Gastroesophageal sphincter (tissue), 4 donors: ENCODE results near the gene TRMT61A. TPM values are rescaled to one million over a fixed set of nuclear protein-coding genes. Genes with fewer than 3 reads are reported as not detected.

ENCODE experiments used
- ATAC-seq: fragments of 150-250 bp; one replicate; pipeline ENCODE4 v1.9.1; 2016; ENCODE audit warnings: mild to moderate bottlenecking, moderate library complexity
- H3K27ac ChIP-seq, 4 donors: fragments of 200-600 bp; sonication (generic) in 3 of 4; 1 replicate in 3 of 4; 2 replicates in 1 of 4; pipeline ENCODE4 v1.5.1; 2016 to 2019
- H3K27me3 ChIP-seq: fragments of 200-600 bp; sonication (generic); one replicate; pipeline ENCODE4 v1.5.1; 2019
- H3K36me3 ChIP-seq, 2 donors: fragments of 200-600 bp; sonication (generic); one replicate each; pipeline ENCODE4 v1.5.1; 2019; ENCODE audit warnings: control low read depth in 1 of 2
- H3K4me1 ChIP-seq, 3 donors: fragments of 200-600 bp; sonication (generic); 1 replicate in 2 of 3; 2 replicates in 1 of 3; pipeline ENCODE4 v1.5.1; 2016 to 2019; ENCODE audit warnings: control low read depth in 2 of 3
- H3K4me3 ChIP-seq, 2 donors: fragments of 200-600 bp; sonication (generic); one replicate each; pipeline ENCODE4 v1.5.1; 2019; ENCODE audit warnings: mild to moderate bottlenecking in 1 of 2, moderate library complexity in 1 of 2
- H3K9me3 ChIP-seq, 3 donors: fragments of 200-600 bp; sonication (generic); one replicate each; pipeline ENCODE4 v1.5.1; 2017 to 2019; ENCODE audit warnings: control low read depth in 2 of 3
- EP300 ChIP-seq: sonication (generic); formaldehyde crosslinking; IDR thresholded peaks from one replicate; pipeline ENCODE4 v1.6.1; 2017; ENCODE audit warnings: antibody characterized with exemption, mild to moderate bottlenecking
- POLR2A ChIP-seq, 2 donors: fragments of 450-650 bp; IDR thresholded peaks; one replicate each; pipeline ENCODE4 v1.6.1; 2017; ENCODE audit warnings: antibody characterized with exemption in 2 of 2, mild to moderate bottlenecking in 2 of 2, moderate library complexity in 1 of 2
- POLR2AphosphoS5 ChIP-seq: sonication (generic); formaldehyde crosslinking; IDR thresholded peaks from one replicate; pipeline ENCODE4 v1.6.1; 2017; ENCODE audit warnings: antibody characterized with exemption
- WGBS, 2 donors: methylation state at CpG; one replicate each; pipeline ENCODE4 v1.1.5; 2018; ENCODE audit warnings: low coverage in 1 of 2; 5-methylcytosine and 5-hydroxymethylcytosine counted together
- total RNA-seq, 4 donors: library from RNA; depleted of rRNA; stranded (reverse); fragments of >200 nt; gene quantifications; one replicate each; pipeline ENCODE4 v1.1.0, GENCODE V29; 2016
- TF ChIP-seq, protein P1 (sequence below), 4 experiments: fragments of 200-600 bp in 2 of 4; fragments of 450-650 bp in 2 of 4; sonication (generic) in 1 of 4; IDR thresholded peaks; one replicate each; pipeline ENCODE4 v1.5.1; 2017 to 2019; ENCODE audit warnings: antibody characterized with exemption in 4 of 4, mild to moderate bottlenecking in 2 of 4, moderate library complexity in 2 of 4

Gene TRMT61A
- total RNA-seq, 4 donors from 2014 or later, result 22.5 to 45.2 (median 30.9) TPM

DNA sequence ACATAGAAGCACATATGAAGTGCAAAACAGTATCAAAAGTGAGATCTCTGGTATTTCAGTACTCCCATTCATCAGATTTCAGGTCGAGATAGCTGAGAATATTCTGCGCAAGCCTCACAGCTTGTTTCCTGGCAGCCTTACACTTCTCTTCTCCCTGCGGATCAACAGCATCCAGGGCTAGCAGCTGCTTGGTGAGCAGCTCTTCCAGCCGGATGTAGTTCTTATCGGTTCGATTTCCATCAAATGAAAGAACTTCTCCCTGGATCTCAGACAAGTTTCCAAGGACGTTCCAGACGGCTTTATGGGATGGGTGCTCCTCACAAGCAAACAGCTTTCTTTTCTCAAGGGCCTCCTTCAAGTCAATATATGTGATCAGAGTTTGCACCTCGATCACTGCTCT lies 30.8 kb downstream of the TRMT61A start:
- no peak for TF ChIP-seq POLR2A (IDR thresholded peaks at IDR 0.05)
- TF ChIP-seq, protein P1, sequence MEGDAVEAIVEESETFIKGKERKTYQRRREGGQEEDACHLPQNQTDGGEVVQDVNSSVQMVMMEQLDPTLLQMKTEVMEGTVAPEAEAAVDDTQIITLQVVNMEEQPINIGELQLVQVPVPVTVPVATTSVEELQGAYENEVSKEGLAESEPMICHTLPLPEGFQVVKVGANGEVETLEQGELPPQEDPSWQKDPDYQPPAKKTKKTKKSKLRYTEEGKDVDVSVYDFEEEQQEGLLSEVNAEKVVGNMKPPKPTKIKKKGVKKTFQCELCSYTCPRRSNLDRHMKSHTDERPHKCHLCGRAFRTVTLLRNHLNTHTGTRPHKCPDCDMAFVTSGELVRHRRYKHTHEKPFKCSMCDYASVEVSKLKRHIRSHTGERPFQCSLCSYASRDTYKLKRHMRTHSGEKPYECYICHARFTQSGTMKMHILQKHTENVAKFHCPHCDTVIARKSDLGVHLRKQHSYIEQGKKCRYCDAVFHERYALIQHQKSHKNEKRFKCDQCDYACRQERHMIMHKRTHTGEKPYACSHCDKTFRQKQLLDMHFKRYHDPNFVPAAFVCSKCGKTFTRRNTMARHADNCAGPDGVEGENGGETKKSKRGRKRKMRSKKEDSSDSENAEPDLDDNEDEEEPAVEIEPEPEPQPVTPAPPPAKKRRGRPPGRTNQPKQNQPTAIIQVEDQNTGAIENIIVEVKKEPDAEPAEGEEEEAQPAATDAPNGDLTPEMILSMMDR (IDR thresholded peaks at IDR 0.05), result no peak
- no peak for TF ChIP-seq POLR2AphosphoS5
- TF ChIP-seq EP300, result no peak
- no peak for ATAC-seq
- WGBS, 2 donors, result 66 to 80% methylated on average over 3 to 9 of the region's 9 CpGs

DNA sequence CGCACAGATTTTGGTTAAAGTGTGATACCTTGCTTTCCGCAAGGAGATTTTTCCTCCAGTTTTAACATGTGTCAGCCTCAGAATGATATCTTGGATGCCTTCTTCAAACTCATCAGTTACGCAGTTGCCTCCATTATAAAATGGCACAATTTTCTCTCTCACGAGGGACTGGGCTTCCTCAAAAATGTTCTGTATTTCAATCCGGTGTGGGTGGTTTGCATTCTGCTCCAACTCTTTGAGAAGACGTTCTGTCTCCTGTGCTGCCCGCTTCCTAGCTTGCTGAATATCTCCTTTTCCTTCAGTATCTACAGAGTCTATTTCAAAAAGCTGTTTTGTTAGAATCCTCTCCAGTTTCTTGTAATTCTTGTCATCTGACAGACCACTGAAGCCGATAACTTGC lies 31.7 kb downstream of the TRMT61A start:
- Histone ChIP-seq H3K9me3 (no peaks in the 10 kb centered on the region), H3K36me3 (peaks cover 0 to 16% of the 10 kb centered on the region in 2 donors), H3K4me1 (peaks cover 9 to 87% (median 46%) of the 10 kb centered on the region in 3 donors), H3K27me3 (no peaks in the 10 kb centered on the region), H3K27ac (peak overlapping the region; percentile 89 to 99 (median 95)), H3K4me3 (peak overlapping the region in 1 of 2 donors; percentile 62)
- TF ChIP-seq POLR2A (IDR thresholded peaks at IDR 0.05) (no peak), POLR2AphosphoS5 (no peak), EP300 (no peak)
- TF ChIP-seq, protein P1 (IDR thresholded peaks at IDR 0.05), result no peak
- ATAC-seq, result no peak
- WGBS, 2 donors, result 66 to 72% methylated on average over 6 to 8 of the region's 8 CpGs

More for the DNA sequence above, 30.8 kb downstream of the TRMT61A start:
- Histone ChIP-seq H3K4me1 (peaks cover 9 to 85% (median 45%) of the 10 kb centered on the region in 3 donors), H3K9me3 (no peaks in the 10 kb centered on the region), H3K27ac (peak overlapping the region in 3 of 4 donors; percentile 1 to 96 (median 92)), H3K36me3 (peaks cover 0 to 17% of the 10 kb centered on the region in 2 donors), H3K27me3 (no peaks in the 10 kb centered on the region), H3K4me3 (no peak overlapping the region)

DNA sequence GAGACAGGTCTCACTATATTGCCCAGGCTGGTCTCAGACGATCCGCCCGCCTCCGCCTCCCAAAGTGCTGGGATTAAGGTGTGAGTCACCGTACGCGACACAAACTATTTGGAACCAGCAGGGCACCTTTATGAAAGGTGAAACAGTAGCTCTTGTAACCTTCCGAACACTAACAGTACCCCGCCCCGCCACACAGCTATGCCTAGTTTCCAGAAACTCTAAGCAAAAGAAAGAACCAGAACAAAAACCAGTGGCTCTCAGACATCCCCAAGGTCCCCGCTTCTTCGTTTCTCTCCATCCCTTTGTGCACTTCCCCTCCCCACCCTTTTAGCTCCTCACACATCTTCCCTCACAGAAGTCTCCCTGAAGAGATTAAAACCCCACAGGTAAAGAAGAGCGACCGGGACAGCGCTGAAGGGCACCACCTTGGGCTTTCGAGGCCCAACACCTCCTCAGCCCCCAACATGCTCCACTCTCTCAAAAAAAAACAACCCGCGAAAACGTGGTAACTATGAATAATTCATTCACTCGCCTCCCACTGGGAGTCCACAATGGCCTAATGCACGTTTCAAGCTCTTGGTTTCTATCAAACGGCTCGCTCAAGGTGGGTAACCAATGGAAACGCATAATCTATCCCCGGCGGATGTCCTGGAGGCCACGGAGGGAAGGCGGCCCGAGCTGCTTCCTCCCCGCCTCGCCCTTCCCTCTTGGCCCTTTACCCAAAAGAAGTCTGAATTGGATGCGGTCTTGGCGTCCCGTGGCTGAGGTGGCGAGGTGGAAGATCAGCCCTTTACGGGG lies 32.6 kb downstream of the TRMT61A start:
- Histone ChIP-seq H3K9me3 (no peaks in the 10 kb centered on the region), H3K36me3 (peaks cover 0 to 16% of the 10 kb centered on the region in 2 donors), H3K4me1 (peaks cover 9 to 87% (median 46%) of the 10 kb centered on the region in 3 donors), H3K27ac (peak overlapping the region; percentile 89 to 99 (median 95)), H3K4me3 (peak overlapping the region; percentile 62 to 76), H3K27me3 (no peaks in the 10 kb centered on the region)
- no peak for TF ChIP-seq EP300
- TF ChIP-seq, protein P1 (IDR thresholded peaks at IDR 0.05), result no peak
- no peak for TF ChIP-seq POLR2AphosphoS5
- no peak for TF ChIP-seq POLR2A (IDR thresholded peaks at IDR 0.05)
- peak; percentile 18 for ATAC-seq
- WGBS, 2 donors, result 3 to 4% methylated on average over 16 of the region's 36 CpGs

DNA sequence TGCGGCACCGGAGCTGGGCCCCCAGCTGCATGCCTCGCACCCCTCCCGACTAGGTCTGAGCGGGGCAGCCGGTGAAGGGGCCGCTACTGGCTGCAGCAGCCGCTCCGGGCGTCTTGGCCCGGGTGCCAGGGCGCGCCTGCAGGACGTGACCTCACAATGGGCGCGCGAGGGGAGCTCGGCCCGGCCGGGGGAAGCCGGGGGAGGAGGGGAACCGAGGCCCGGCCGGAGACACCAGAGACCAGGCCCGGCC lies 33.1 kb downstream of the TRMT61A start:
- H3K4me1 ChIP-seq, result peaks cover 9 to 87% (median 44%) of the 10 kb centered on the region in 3 donors
- WGBS, 2 donors, result no CpG with 5 or more reads among the region's 25 CpGs
- no peaks in the 10 kb centered on the region for H3K27me3 ChIP-seq
- peaks cover 0 to 16% of the 10 kb centered on the region in 2 donors for H3K36me3 ChIP-seq
- ATAC-seq, result peak; percentile 59
- no peaks in the 10 kb centered on the region for H3K9me3 ChIP-seq
- no peak for TF ChIP-seq POLR2AphosphoS5
- TF ChIP-seq POLR2A (IDR thresholded peaks at IDR 0.05), result no peak
- TF ChIP-seq, protein P1 (IDR thresholded peaks at IDR 0.05), result no peak
- TF ChIP-seq EP300, result no peak
- peak overlapping the region; percentile 62 to 76 for H3K4me3 ChIP-seq
- H3K27ac ChIP-seq, result peak overlapping the region; percentile 89 to 99 (median 95)
